HepG2 (cell line): Measurements from ENCODE around the gene SNED1. TPM values are rescaled to one million over a fixed set of nuclear protein-coding genes. Genes with fewer than 3 reads are reported as not detected.

ENCODE experiments used
- ATAC-seq: fragments of 200-7000 bp; cut with Tn5 transposase; 3 replicates; pipeline ENCODE4 v1.9.1; 2020; ENCODE audit warnings: mild to moderate bottlenecking, moderate library complexity
- BruUV-seq: library from RNA; stranded (reverse); fragments of 400-500 nt; replicated peaks from 2 replicates; lab custom pipeline; 2021; lab: Mats Ljungman, UMichigan
- CTCF ChIA-PET: fragments of 300-600 bp; formaldehyde crosslinking; extraction: SDS; loops from one replicate; lab custom pipeline; 2021; ENCODE audit warnings: low total read pairs, inconsistent platforms, low intra/inter-chr PET ratio; lab: Yijun Ruan, JAX
- POLR2A ChIA-PET: fragments of 350-600 bp; sonication (Branson Sonifier 250); formaldehyde crosslinking; loops from one replicate; lab custom pipeline; 2020; ENCODE audit warnings: antibody characterized with exemption, inconsistent platforms; lab: Yijun Ruan, JAX
- DNase-seq: peaks from one replicate; pipeline ENCODE4 v3.0.0-alpha.2; 2015; ENCODE audit warnings: low spot score
- FAIRE-seq: peaks from 3 replicates; lab custom pipeline; 2011; peaks lifted over from hg19 to GRCh38; lab: Jason Lieb, UNC
- H2AFZ ChIP-seq: one replicate; pipeline ENCODE4 v1.6.1; 2011; ENCODE audit warnings: low read length, inconsistent platforms
- H3K27ac ChIP-seq: fragments of 300-600 bp; 3 replicates; pipeline ENCODE4 v1.8.0; 2011; ENCODE audit warnings: mixed run types, mild to moderate bottlenecking, mixed read lengths, low read length, inconsistent platforms; ENCODE audit not compliant: insufficient read depth; ENCODE audit errors: extremely low read length
- H3K27me3 ChIP-seq, 2 experiments: fragments of 200-600 bp in 1 of 2; 2 replicates in 1 of 2; 3 replicates in 1 of 2; pipeline versions ENCODE4 v1.6.0 to v1.8.0; 2011; ENCODE audit warnings: low read length in 2 of 2, mild to moderate bottlenecking in 2 of 2, moderate library complexity in 2 of 2, inconsistent platforms in 1 of 2; ENCODE audit not compliant: insufficient read depth in 2 of 2, control insufficient read depth in 1 of 2
- H3K36me3 ChIP-seq, 2 experiments: fragments of 200-600 bp in 1 of 2; replicated peaks in 1 of 2; 2 replicates in 1 of 2; 3 replicates in 1 of 2; pipeline versions ENCODE4 v1.5.1 to v1.8.0; 2011; ENCODE audit warnings: low read length in 2 of 2, inconsistent platforms in 1 of 2; ENCODE audit not compliant: insufficient read depth in 2 of 2, control insufficient read depth in 1 of 2
- H3K4me1 ChIP-seq: 2 replicates; pipeline ENCODE4 v1.5.1; 2012; ENCODE audit warnings: low read length, inconsistent platforms; ENCODE audit not compliant: insufficient read depth
- H3K4me2 ChIP-seq: 2 replicates; pipeline ENCODE4 v1.6.0; 2011; ENCODE audit warnings: low read depth, low read length, inconsistent platforms
- H3K4me3 ChIP-seq, 3 experiments: fragments of 200-600 bp in 1 of 3; sonication (generic), shearing (Covaris generic) in 1 of 3; replicated peaks in 1 of 3; 2 replicates each; pipeline ENCODE4 v1.5.1; 2011 to 2016; ENCODE audit warnings: low read length in 3 of 3, inconsistent platforms in 2 of 3, low read depth in 2 of 3, mild to moderate bottlenecking in 2 of 3, control low read depth in 1 of 3, mixed read lengths in 1 of 3; ENCODE audit not compliant: insufficient read depth in 1 of 3
- H3K79me2 ChIP-seq: one replicate; pipeline ENCODE4 v1.6.1; 2011; ENCODE audit warnings: low read length, inconsistent platforms; ENCODE audit not compliant: insufficient read depth
- H3K9ac ChIP-seq: 2 replicates; pipeline ENCODE4 v1.6.0; 2011; ENCODE audit warnings: mild to moderate bottlenecking, low read depth, low read length, inconsistent platforms; ENCODE audit not compliant: insufficient read depth
- H3K9me3 ChIP-seq: 2 replicates; pipeline ENCODE4 v1.5.1; 2012; ENCODE audit warnings: mild to moderate bottlenecking, low read length
- H4K20me1 ChIP-seq: 2 replicates; pipeline ENCODE4 v1.6.0; 2011; ENCODE audit warnings: inconsistent platforms, mild to moderate bottlenecking, low read length, moderate library complexity; ENCODE audit not compliant: insufficient read depth
- ADNP ChIP-seq: sonication (generic); formaldehyde crosslinking; IDR thresholded peaks from 2 replicates; pipeline ENCODE4 v1.4.0; 2020; ENCODE audit warnings: missing genetic modification reagents
- ARHGAP35 ChIP-seq: sonication (generic); formaldehyde crosslinking; IDR thresholded peaks from 2 replicates; pipeline ENCODE4 v1.9.0; 2022; ENCODE audit warnings: mild to moderate bottlenecking, inconsistent platforms, moderate library complexity, missing genetic modification reagents, borderline replicate concordance
- HNF4G ChIP-seq, 2 experiments: sonication (generic) in 1 of 2; formaldehyde crosslinking in 1 of 2; IDR thresholded peaks; 2 replicates each; pipeline versions ENCODE4 v1.4.0 to v1.6.1; 2011 to 2020; ENCODE audit warnings: borderline replicate concordance in 2 of 2, low read depth in 2 of 2, mild to moderate bottlenecking in 2 of 2, low read length in 1 of 2, missing genetic modification reagents in 1 of 2, moderate library complexity in 1 of 2
- JUN ChIP-seq: sonication (generic); formaldehyde crosslinking; IDR thresholded peaks from 2 replicates; pipeline ENCODE4 v1.4.0; 2020; ENCODE audit warnings: mild to moderate bottlenecking, missing genetic modification reagents
- KMT2A ChIP-seq: sonication (generic); formaldehyde crosslinking; IDR thresholded peaks from 2 replicates; pipeline ENCODE4 v1.4.0; 2020; ENCODE audit warnings: missing genetic modification reagents
- LCORL ChIP-seq, 2 experiments: fragments of 450-650 bp in 1 of 2; sonication (generic) in 1 of 2; formaldehyde crosslinking in 1 of 2; IDR thresholded peaks; 2 replicates each; pipeline versions ENCODE4 v1.5.0 to v1.6.1; 2017 to 2020; ENCODE audit warnings: antibody characterized with exemption in 1 of 2, missing genetic modification reagents in 1 of 2
- NFATC3 ChIP-seq: sonication (generic); formaldehyde crosslinking; IDR thresholded peaks from 2 replicates; pipeline ENCODE4 v1.5.1; 2020; ENCODE audit warnings: mild to moderate bottlenecking, missing genetic modification reagents
- NFYB ChIP-seq: sonication (generic); formaldehyde crosslinking; IDR thresholded peaks from 2 replicates; pipeline ENCODE4 v1.4.0; 2020; ENCODE audit warnings: missing genetic modification reagents
- SRF ChIP-seq: IDR thresholded peaks from 2 replicates; pipeline ENCODE4 v1.6.1; 2011; ENCODE audit warnings: mild to moderate bottlenecking, low read depth, low read length, moderate library complexity
- ZBTB7A ChIP-seq: sonication (generic); formaldehyde crosslinking; IDR thresholded peaks from 2 replicates; pipeline ENCODE4 v1.8.0; 2022; ENCODE audit warnings: mild to moderate bottlenecking, missing genetic modification reagents
- ZBTB8A ChIP-seq: sonication (generic); formaldehyde crosslinking; IDR thresholded peaks from 2 replicates; pipeline ENCODE4 v1.4.0; 2020; ENCODE audit warnings: mild to moderate bottlenecking, low read depth, missing genetic modification reagents, borderline replicate concordance
- ZKSCAN8 ChIP-seq: IDR thresholded peaks from 2 replicates; pipeline ENCODE4 v1.6.1; 2016; ENCODE audit warnings: borderline replicate concordance, missing genetic modification reagents, missing compliant biosample characterization
- ZNF260 ChIP-seq: sonication (generic); formaldehyde crosslinking; IDR thresholded peaks from 2 replicates; pipeline ENCODE4 v1.4.0; 2020; ENCODE audit warnings: missing genetic modification reagents, low read depth, mild to moderate bottlenecking, borderline replicate concordance
- WGBS: methylation state at CpG from one replicate; pipeline ENCODE4 v1.1.6; 2017; ENCODE audit warnings: low lambda C conversion rate; 5-methylcytosine and 5-hydroxymethylcytosine counted together
- in situ Hi-C: cut with HindIII; loops from 2 replicates; pipeline ENCODE4 v1.10.0; 2017; ENCODE audit warnings: low pct_unique_long_range_greater_than_20kb; ENCODE audit not compliant: extremely low pct_ligation_motif_present
- intact Hi-C: fragments of 100-400 bp; cut with micrococcal nuclease; formaldehyde crosslinking; loops from one replicate; pipeline ENCODE4 v1.10.0; 2022; ENCODE audit not compliant: unreplicated experiment
- polyA plus RNA-seq, 8 experiments: library from polyadenylated mRNA; depleted of rRNA in 3 of 8; stranded (reverse) in 7 of 8; unstranded in 1 of 8; fragments of >200 nt; fragmentation: Illumina TruSeq in 4 of 8; extraction: Trizol in 4 of 8; gene quantifications; 2 replicates each; pipeline versions ENCODE4 v1.2.1 to v1.2.3, GENCODE V29; 2011 to 2016; ENCODE audit warnings: low read depth in 4 of 8, missing spikeins in 1 of 8, mixed read lengths in 1 of 8; ENCODE audit not compliant: insufficient read depth in 1 of 8
- total RNA-seq, 5 experiments: library from RNA; depleted of rRNA; stranded (reverse); fragments of >200 nt; fragmentation: Illumina TruSeq; extraction: Trizol; gene quantifications; 2 replicates each; pipeline ENCODE4 v1.2.3, GENCODE V29; 2016; ENCODE audit warnings: low read depth in 1 of 5
- TF ChIP-seq, protein P1 (sequence below): sonication (generic); formaldehyde crosslinking; IDR thresholded peaks from 2 replicates; pipeline ENCODE4 v1.4.0; 2020; ENCODE audit warnings: low read depth, missing genetic modification reagents
- TF ChIP-seq, protein P2 (sequence below): sonication (generic); formaldehyde crosslinking; IDR thresholded peaks from 2 replicates; pipeline ENCODE4 v1.4.0; 2020; ENCODE audit warnings: mild to moderate bottlenecking, missing genetic modification reagents
- TF ChIP-seq, protein P3 (sequence below): sonication (generic); formaldehyde crosslinking; IDR thresholded peaks from 2 replicates; pipeline ENCODE4 v1.4.0; 2020; ENCODE audit warnings: missing genetic modification reagents
- TF ChIP-seq, protein P4 (sequence below): sonication (generic); formaldehyde crosslinking; IDR thresholded peaks from 2 replicates; pipeline ENCODE4 v1.5.0; 2020; ENCODE audit warnings: missing genetic modification reagents

Gene SNED1
- total and polyA plus RNA-seq, 2 of the 13 experiments (the other 11 are each of a cell fraction or from before 2014, with no cell fraction given), result 0.15 to 0.65 TPM

DNA sequence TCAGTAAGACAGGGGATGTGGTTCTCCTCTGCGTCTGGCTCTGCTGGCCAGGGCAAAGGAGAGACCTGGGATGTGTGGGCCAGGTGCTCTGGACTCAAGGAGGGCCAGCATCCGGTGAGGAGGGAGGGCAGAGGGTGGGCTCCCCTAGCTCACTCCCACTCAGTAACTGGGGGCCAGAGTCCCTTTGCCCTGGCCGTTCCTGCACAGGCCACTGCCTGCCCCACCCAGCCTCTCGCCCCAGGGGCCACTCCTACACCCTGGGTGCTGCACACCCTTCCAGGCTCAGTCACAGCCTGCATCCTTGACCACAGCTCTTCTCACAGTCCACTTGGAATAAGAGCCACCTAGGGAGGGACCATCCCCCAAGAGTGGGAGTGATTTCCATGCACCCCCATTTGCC lies 41.0 kb downstream of the SNED1 start:
- Histone ChIP-seq H4K20me1 (no peaks in the 10 kb centered on the region; the same call in 1 of the 2 replicates), H2AFZ (no peak overlapping the region), H3K4me2 (no peak overlapping the region), H3K4me3 (no peak overlapping the region), H3K27ac (no peak overlapping the region), H3K79me2 (no peaks in the 10 kb centered on the region), H3K9me3 (no peaks in the 10 kb centered on the region), H3K27me3 (peaks cover 2 to 23% of the 10 kb centered on the region in 2 experiments; a peak in 3 of 5 replicates), H3K9ac (no peak overlapping the region), H3K4me1 (peaks cover 20% of the 10 kb centered on the region), H3K36me3 (no peaks in the 10 kb centered on the region)
- in situ Hi-C loops, result no loop called here
- FAIRE-seq (no peak), DNase-seq (no peak), ATAC-seq (no peak)
- 82% methylated on average over 4 of the region's 4 CpGs for WGBS
- BruUV-seq, result no TSS peak
- POLR2A ChIA-PET, result no interaction called here
- intact Hi-C loops, result no loop called here
- CTCF ChIA-PET, result no interaction called here
- TF ChIP-seq ZNF260 (CRISPR knock-in tag) (no peak), KMT2A (CRISPR knock-in tag) (no peak), NFYB (CRISPR knock-in tag) (no peak), SRF (no peak), ZBTB7A (CRISPR knock-in tag) (no peak), NFATC3 (no peak), LCORL (IDR thresholded peaks at IDR 0.05) (no peak), LCORL (CRISPR knock-in tag; IDR thresholded peaks at IDR 0.05) (no peak), JUN (CRISPR knock-in tag) (no peak), ADNP (CRISPR knock-in tag) (no peak), ZBTB8A (CRISPR knock-in tag) (no peak), ZKSCAN8 (CRISPR knock-in tag) (no peak), ARHGAP35 (CRISPR knock-in tag) (no peak), HNF4G (IDR thresholded peaks at IDR 0.05; ENCODE audit: borderline replicate concordance, low read depth, low read length) (no peak), HNF4G (CRISPR knock-in tag; IDR thresholded peaks at IDR 0.05; ENCODE audit: borderline replicate concordance, low read depth) (no peak)
- TF ChIP-seq, protein P1, sequence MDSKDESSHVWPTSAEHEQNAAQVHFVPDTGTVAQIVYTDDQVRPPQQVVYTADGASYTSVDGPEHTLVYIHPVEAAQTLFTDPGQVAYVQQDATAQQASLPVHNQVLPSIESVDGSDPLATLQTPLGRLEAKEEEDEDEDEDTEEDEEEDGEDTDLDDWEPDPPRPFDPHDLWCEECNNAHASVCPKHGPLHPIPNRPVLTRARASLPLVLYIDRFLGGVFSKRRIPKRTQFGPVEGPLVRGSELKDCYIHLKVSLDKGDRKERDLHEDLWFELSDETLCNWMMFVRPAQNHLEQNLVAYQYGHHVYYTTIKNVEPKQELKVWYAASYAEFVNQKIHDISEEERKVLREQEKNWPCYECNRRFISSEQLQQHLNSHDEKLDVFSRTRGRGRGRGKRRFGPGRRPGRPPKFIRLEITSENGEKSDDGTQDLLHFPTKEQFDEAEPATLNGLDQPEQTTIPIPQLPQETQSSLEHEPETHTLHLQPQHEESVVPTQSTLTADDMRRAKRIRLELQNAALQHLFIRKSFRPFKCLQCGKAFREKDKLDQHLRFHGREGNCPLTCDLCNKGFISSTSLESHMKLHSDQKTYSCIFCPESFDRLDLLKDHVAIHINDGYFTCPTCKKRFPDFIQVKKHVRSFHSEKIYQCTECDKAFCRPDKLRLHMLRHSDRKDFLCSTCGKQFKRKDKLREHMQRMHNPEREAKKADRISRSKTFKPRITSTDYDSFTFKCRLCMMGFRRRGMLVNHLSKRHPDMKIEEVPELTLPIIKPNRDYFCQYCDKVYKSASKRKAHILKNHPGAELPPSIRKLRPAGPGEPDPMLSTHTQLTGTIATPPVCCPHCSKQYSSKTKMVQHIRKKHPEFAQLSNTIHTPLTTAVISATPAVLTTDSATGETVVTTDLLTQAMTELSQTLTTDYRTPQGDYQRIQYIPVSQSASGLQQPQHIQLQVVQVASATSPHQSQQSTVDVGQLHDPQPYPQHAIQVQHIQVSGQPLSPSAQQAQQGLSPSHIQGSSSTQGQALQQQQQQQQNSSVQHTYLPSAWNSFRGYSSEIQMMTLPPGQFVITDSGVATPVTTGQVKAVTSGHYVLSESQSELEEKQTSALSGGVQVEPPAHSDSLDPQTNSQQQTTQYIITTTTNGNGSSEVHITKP (CRISPR knock-in tag), result no peak
- TF ChIP-seq, protein P2, sequence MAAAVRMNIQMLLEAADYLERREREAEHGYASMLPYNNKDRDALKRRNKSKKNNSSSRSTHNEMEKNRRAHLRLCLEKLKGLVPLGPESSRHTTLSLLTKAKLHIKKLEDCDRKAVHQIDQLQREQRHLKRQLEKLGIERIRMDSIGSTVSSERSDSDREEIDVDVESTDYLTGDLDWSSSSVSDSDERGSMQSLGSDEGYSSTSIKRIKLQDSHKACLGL (CRISPR knock-in tag), result no peak
- TF ChIP-seq, protein P3, sequence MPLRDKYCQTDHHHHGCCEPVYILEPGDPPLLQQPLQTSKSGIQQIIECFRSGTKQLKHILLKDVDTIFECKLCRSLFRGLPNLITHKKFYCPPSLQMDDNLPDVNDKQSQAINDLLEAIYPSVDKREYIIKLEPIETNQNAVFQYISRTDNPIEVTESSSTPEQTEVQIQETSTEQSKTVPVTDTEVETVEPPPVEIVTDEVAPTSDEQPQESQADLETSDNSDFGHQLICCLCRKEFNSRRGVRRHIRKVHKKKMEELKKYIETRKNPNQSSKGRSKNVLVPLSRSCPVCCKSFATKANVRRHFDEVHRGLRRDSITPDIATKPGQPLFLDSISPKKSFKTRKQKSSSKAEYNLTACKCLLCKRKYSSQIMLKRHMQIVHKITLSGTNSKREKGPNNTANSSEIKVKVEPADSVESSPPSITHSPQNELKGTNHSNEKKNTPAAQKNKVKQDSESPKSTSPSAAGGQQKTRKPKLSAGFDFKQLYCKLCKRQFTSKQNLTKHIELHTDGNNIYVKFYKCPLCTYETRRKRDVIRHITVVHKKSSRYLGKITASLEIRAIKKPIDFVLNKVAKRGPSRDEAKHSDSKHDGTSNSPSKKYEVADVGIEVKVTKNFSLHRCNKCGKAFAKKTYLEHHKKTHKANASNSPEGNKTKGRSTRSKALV (CRISPR knock-in tag), result no peak
- TF ChIP-seq, protein P4, sequence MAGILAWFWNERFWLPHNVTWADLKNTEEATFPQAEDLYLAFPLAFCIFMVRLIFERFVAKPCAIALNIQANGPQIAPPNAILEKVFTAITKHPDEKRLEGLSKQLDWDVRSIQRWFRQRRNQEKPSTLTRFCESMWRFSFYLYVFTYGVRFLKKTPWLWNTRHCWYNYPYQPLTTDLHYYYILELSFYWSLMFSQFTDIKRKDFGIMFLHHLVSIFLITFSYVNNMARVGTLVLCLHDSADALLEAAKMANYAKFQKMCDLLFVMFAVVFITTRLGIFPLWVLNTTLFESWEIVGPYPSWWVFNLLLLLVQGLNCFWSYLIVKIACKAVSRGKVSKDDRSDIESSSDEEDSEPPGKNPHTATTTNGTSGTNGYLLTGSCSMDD, result no peak
